ENCODE data around the gene HCN4. TPM values are rescaled to one million over a fixed set of nuclear protein-coding genes. Genes with fewer than 3 reads are reported as not detected.

Gene HCN4
- total RNA-seq, 1 donor from 2014 or later = not detected

GRCh38 chr15:73391128-73391872, 22.5 kb upstream of the HCN4 start:
- Mint-ChIP-seq H3K4me1 (ENCODE audit: unreplicated experiment) (no peaks in the 10 kb centered on the region), H3K4me3 (ENCODE audit: unreplicated experiment) (no peak overlapping the region), H3K9me3 (ENCODE audit: unreplicated experiment) (no peaks in the 10 kb centered on the region), H3K27ac (ENCODE audit: unreplicated experiment) (no peak overlapping the region), H3K36me3 (ENCODE audit: unreplicated experiment) (no peaks in the 10 kb centered on the region), H3K27me3 (ENCODE audit: unreplicated experiment) (peaks cover 17% of the 10 kb centered on the region)
- no peak for TF ChIP-seq CTCF (IDR thresholded peaks at IDR 0.05)
- no peak for DNase-seq (ENCODE audit: extremely low spot score, unreplicated experiment)

- DNase-seq (ENCODE audit: extremely low spot score, unreplicated experiment) = no peak
- H3K4me3 Mint-ChIP-seq (ENCODE audit: unreplicated experiment) = no peak overlapping the region
- peaks cover 25% of the 10 kb centered on the region for H3K27me3 Mint-ChIP-seq (ENCODE audit: unreplicated experiment)
- no peaks in the 10 kb centered on the region for H3K9me3 Mint-ChIP-seq (ENCODE audit: unreplicated experiment)
- no peaks in the 10 kb centered on the region for H3K4me1 Mint-ChIP-seq (ENCODE audit: unreplicated experiment)
- no peak for TF ChIP-seq CTCF (IDR thresholded peaks at IDR 0.05)
- no peak overlapping the region for H3K27ac Mint-ChIP-seq (ENCODE audit: unreplicated experiment)
- no peaks in the 10 kb centered on the region for H3K36me3 Mint-ChIP-seq (ENCODE audit: unreplicated experiment)
Observed at GRCh38 chr15:73389971-73390544, 21.3 kb upstream of the HCN4 start.

- DNase-seq (ENCODE audit: extremely low spot score, unreplicated experiment) = no peak
- no peak for TF ChIP-seq CTCF (IDR thresholded peaks at IDR 0.05)
- Mint-ChIP-seq H3K27me3 (ENCODE audit: unreplicated experiment) (peaks cover 27% of the 10 kb centered on the region), H3K36me3 (ENCODE audit: unreplicated experiment) (no peaks in the 10 kb centered on the region), H3K4me3 (ENCODE audit: unreplicated experiment) (no peak overlapping the region), H3K9me3 (ENCODE audit: unreplicated experiment) (no peaks in the 10 kb centered on the region), H3K4me1 (ENCODE audit: unreplicated experiment) (no peaks in the 10 kb centered on the region), H3K27ac (ENCODE audit: unreplicated experiment) (no peak overlapping the region)
Observed at GRCh38 chr15:73389539-73389938, 20.8 kb upstream of the HCN4 start.

- no peaks in the 10 kb centered on the region for H3K4me1 Mint-ChIP-seq (ENCODE audit: unreplicated experiment)
- DNase-seq (ENCODE audit: extremely low spot score, unreplicated experiment) = no peak
- H3K27me3 Mint-ChIP-seq (ENCODE audit: unreplicated experiment) = peaks cover 27% of the 10 kb centered on the region
- TF ChIP-seq CTCF (IDR thresholded peaks at IDR 0.05) = no peak
- no peaks in the 10 kb centered on the region for H3K36me3 Mint-ChIP-seq (ENCODE audit: unreplicated experiment)
- no peaks in the 10 kb centered on the region for H3K9me3 Mint-ChIP-seq (ENCODE audit: unreplicated experiment)
- H3K27ac Mint-ChIP-seq (ENCODE audit: unreplicated experiment) = no peak overlapping the region
- no peak overlapping the region for H3K4me3 Mint-ChIP-seq (ENCODE audit: unreplicated experiment)
Observed at GRCh38 chr15:73388256-73388781, 19.6 kb upstream of the HCN4 start.

- no peaks in the 10 kb centered on the region for H3K4me1 Mint-ChIP-seq (ENCODE audit: unreplicated experiment)
- H3K9me3 Mint-ChIP-seq (ENCODE audit: unreplicated experiment) = peaks cover 3% of the 10 kb centered on the region
- no peak for DNase-seq (ENCODE audit: extremely low spot score, unreplicated experiment)
- no peak overlapping the region for H3K4me3 Mint-ChIP-seq (ENCODE audit: unreplicated experiment)
- no peaks in the 10 kb centered on the region for H3K36me3 Mint-ChIP-seq (ENCODE audit: unreplicated experiment)
- H3K27me3 Mint-ChIP-seq (ENCODE audit: unreplicated experiment) = peaks cover 30% of the 10 kb centered on the region
- TF ChIP-seq CTCF (IDR thresholded peaks at IDR 0.05) = no peak
- H3K27ac Mint-ChIP-seq (ENCODE audit: unreplicated experiment) = no peak overlapping the region
Observed at GRCh38 chr15:73387507-73388255, 18.9 kb upstream of the HCN4 start.
